Effector memory CD8-positive, alpha-beta T cell (primary cell): ENCODE results near the gene HDAC3.
A peak's percentile ranks its signal among the peaks of the same experiment; 100 is the strongest.
"Not testable (repeated sequence)": the region's sequence is repeated elsewhere in the genome, so short reads cannot be mapped to it uniquely, and the experiment has no call there.

Source experiments
- ATAC-seq: fragments of 150-1000 bp; cut with Tn5 transposase; replicated peaks from 2 replicates; pipeline ENCODE4 v1.10.0; 2021; ENCODE audit warnings: mild to moderate bottlenecking, moderate library complexity
- DNase-seq, 3 experiments: peaks; one replicate each; pipeline ENCODE4 v3.0.0; 2021
- H3K27ac Mint-ChIP-seq, 2 donors: one replicate each; pipeline ENCODE4 v1.8.0; 2022; ENCODE audit warnings: mild to moderate bottlenecking in 2 of 2, mixed read lengths in 2 of 2, moderate library complexity in 2 of 2
- H3K27me3 Mint-ChIP-seq, 2 donors: one replicate each; pipeline ENCODE4 v1.8.0; 2022; ENCODE audit warnings: mixed read lengths in 2 of 2
- H3K36me3 Mint-ChIP-seq: one replicate; pipeline ENCODE4 v1.8.0; 2022; ENCODE audit warnings: mild to moderate bottlenecking, moderate library complexity, mixed read lengths; ENCODE audit not compliant: insufficient read depth
- H3K4me1 Mint-ChIP-seq, 2 donors: one replicate each; pipeline ENCODE4 v1.8.0; 2022; ENCODE audit warnings: low read depth in 2 of 2, mixed read lengths in 2 of 2
- H3K4me3 Mint-ChIP-seq, 2 donors: one replicate each; pipeline ENCODE4 v1.8.0; 2022; ENCODE audit warnings: mild to moderate bottlenecking in 2 of 2, mixed read lengths in 2 of 2, moderate library complexity in 2 of 2
- H3K9me3 Mint-ChIP-seq, 2 donors: one replicate each; pipeline ENCODE4 v1.8.0; 2022; ENCODE audit warnings: mixed read lengths in 2 of 2

The HDAC3 gene

GRCh38 chr5:141618030-141618803 lies 18.4 kb downstream of the HDAC3 start:
- DNase-seq (peak; percentile 29 to 51 (median 40)), ATAC-seq (peak; percentile 47)
- peak overlapping the region; percentile 92 to 94 for H3K27ac Mint-ChIP-seq
- no peaks in the 10 kb centered on the region for H3K27me3 Mint-ChIP-seq
- peak overlapping the region; percentile 92 to 99 for H3K4me3 Mint-ChIP-seq
- H3K4me1 Mint-ChIP-seq: peaks cover 28 to 41% of the 10 kb centered on the region in 2 donors
- no peaks in the 10 kb centered on the region for H3K9me3 Mint-ChIP-seq
- H3K36me3 Mint-ChIP-seq: peaks cover 42% of the 10 kb centered on the region

GRCh38 chr5:141617682-141618029 lies 19.0 kb downstream of the HDAC3 start:
- DNase-seq (no peak), ATAC-seq (no peak)
- peak overlapping the region; percentile 92 to 99 for H3K4me3 Mint-ChIP-seq
- no peaks in the 10 kb centered on the region for H3K9me3 Mint-ChIP-seq
- H3K27ac Mint-ChIP-seq: peak overlapping the region; percentile 92 to 94
- peaks cover 33 to 47% of the 10 kb centered on the region in 2 donors for H3K4me1 Mint-ChIP-seq
- H3K36me3 Mint-ChIP-seq: peaks cover 39% of the 10 kb centered on the region
- no peaks in the 10 kb centered on the region for H3K27me3 Mint-ChIP-seq

DNA sequence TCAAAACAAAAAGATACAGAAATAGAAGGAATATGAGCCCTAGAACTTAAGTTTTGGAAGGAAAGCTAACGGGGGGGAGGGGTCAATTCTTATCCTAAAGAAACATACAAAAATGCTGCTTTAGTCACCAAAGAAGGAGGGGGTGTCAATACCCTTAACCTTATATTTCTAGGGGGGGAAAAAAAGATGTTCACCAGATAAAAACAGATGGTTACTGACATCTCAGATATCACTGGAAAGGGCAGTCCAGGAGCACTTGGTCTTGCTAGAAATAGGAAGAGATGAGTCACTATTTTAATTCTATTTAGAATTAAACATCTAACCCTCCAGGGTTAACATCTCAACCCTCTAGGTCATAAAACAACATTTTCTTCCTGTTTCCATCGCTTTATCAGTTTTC lies 19.5 kb downstream of the HDAC3 start:
- Mint-ChIP-seq H3K27ac (peak overlapping the region; percentile 92 to 94), H3K4me3 (peak overlapping the region; percentile 92 to 99), H3K27me3 (no peaks in the 10 kb centered on the region), H3K36me3 (peaks cover 37% of the 10 kb centered on the region), H3K4me1 (peaks cover 37 to 51% of the 10 kb centered on the region in 2 donors), H3K9me3 (no peaks in the 10 kb centered on the region)
- ATAC-seq (no peak), DNase-seq (no peak)

DNA sequence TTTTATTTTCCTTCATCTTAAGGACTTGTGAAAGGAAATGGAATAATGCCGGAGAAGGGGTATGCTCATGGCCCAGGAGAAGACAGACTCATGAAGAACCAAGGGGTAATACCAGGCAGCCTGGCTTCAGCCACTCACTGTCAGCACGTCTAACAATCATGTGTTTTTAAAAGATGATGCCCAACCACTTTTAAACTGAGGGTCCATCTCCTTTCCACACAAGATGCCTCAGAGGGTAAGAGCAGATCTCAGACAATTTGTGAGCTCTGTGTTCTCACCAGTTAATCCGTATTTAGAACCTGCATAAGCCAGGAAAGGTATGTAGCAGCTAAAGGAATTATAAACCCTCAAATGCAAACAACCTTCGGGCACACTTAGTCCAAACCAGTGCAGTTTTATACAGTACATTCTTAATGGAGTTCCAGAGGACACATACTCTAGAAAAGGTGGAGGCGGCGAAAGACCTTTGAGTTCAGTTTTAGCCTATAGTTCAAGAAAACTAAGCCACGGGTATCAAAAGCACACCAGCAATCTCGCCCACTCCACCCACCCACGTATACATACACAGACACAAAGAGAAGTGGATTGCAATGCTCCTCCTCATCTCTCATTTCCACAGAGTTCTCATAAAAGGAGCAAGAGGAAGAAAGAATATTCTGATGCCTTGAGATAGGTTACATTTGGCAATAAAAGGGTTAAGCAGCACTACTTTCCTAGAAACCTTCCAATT lies 20.5 kb downstream of the HDAC3 start:
- no peak for DNase-seq
- no peak for ATAC-seq
- H3K4me3 Mint-ChIP-seq: peak overlapping the region; percentile 92 to 99
- H3K27me3 Mint-ChIP-seq: no peaks in the 10 kb centered on the region
- H3K4me1 Mint-ChIP-seq: peaks cover 42 to 59% of the 10 kb centered on the region in 2 donors
- H3K36me3 Mint-ChIP-seq: peaks cover 39% of the 10 kb centered on the region
- H3K9me3 Mint-ChIP-seq: no peaks in the 10 kb centered on the region
- peak overlapping the region; percentile 92 to 94 for H3K27ac Mint-ChIP-seq

DNA sequence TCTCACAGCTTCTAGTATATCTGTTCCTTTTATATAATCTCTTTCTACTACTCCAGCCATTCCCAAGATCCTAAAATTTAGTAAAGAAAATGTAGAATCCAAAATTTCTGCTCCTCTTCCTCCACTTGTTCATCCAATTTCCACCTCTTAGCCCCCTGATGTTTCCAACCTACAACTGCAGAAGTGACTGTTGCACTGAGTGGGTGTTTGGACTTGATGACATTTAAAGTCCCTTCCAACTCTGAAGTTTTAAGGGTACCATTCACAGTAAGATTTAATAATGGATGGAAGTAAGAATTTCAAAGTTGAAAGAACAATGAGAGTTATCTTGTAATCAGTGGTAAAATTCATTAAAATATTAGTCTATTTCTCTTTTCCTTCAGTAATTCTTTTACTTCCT lies 23.3 kb downstream of the HDAC3 start:
- Mint-ChIP-seq H3K27ac (peak overlapping the region; percentile 20 to 50), H3K9me3 (no peaks in the 10 kb centered on the region), H3K4me1 (peaks cover 51 to 73% of the 10 kb centered on the region in 2 donors), H3K4me3 (peak overlapping the region; percentile 11 to 57), H3K27me3 (no peaks in the 10 kb centered on the region), H3K36me3 (peaks cover 50% of the 10 kb centered on the region)
- ATAC-seq: no peak
- no peak for DNase-seq

DNA sequence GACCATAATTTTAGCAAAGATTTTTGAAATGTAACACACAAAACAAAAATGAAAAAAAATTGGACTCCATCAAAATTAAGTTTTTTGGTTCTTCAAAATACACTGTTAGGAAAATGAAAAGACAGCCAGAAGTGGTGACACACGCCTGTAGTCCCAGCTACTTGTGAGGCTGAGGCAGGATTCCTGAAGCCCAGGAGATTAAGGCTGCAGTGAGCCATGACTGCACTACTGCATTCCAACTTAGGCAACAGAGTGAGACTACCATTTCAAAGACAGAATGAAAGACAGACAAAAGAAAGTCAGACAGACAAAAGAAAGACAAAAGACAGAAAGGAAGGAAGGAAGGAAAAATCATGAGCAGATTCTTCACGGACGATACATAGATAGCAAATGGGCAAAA lies 25.4 kb downstream of the HDAC3 start:
- peaks cover 50 to 70% of the 10 kb centered on the region in 2 donors for H3K4me1 Mint-ChIP-seq
- H3K9me3 Mint-ChIP-seq: no peaks in the 10 kb centered on the region
- no peaks in the 10 kb centered on the region for H3K27me3 Mint-ChIP-seq
- no peak for ATAC-seq
- no peak for DNase-seq
- peaks cover 53% of the 10 kb centered on the region for H3K36me3 Mint-ChIP-seq
- peak overlapping the region; percentile 41 to 47 for H3K4me3 Mint-ChIP-seq
- peak overlapping the region in 1 of 2 donors; percentile 83 for H3K27ac Mint-ChIP-seq

GRCh38 chr5:141609921-141610320 lies 26.7 kb downstream of the HDAC3 start:
- H3K27me3 Mint-ChIP-seq, DNase-seq, ATAC-seq, H3K9me3 Mint-ChIP-seq: not testable (repeated sequence)
- Mint-ChIP-seq H3K4me1 (peaks cover 52 to 73% of the 10 kb centered on the region in 2 donors), H3K27ac (peak overlapping the region; percentile 76 to 83), H3K4me3 (peak overlapping the region; percentile 41 to 71), H3K36me3 (peaks cover 61% of the 10 kb centered on the region)

DNA sequence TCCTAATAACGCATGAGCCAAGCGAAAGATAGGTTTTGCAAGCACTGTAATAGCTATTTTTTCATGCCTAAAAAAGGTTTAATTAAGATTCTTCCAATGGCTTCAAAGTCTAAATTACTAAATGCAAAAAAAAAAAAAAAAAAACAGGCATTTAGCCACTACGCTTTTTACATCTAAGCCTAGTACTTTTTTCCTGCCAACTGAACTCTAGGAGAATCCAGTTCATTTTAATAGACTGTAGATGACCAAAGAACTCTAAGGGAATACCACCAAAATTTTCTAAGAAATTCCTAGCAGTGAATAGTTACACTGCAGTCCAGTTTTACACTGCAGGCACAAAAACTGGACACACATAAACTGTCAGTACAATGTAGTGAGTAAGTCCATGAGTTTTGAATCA lies 27.6 kb downstream of the HDAC3 start:
- no peaks in the 10 kb centered on the region for H3K27me3 Mint-ChIP-seq
- H3K4me3 Mint-ChIP-seq: peak overlapping the region; percentile 10 to 71
- H3K36me3 Mint-ChIP-seq: peaks cover 52% of the 10 kb centered on the region
- DNase-seq (no peak), ATAC-seq (no peak)
- peak overlapping the region; percentile 88 to 90 for H3K27ac Mint-ChIP-seq
- H3K9me3 Mint-ChIP-seq: no peaks in the 10 kb centered on the region
- H3K4me1 Mint-ChIP-seq: peaks cover 57 to 74% of the 10 kb centered on the region in 2 donors

DNA sequence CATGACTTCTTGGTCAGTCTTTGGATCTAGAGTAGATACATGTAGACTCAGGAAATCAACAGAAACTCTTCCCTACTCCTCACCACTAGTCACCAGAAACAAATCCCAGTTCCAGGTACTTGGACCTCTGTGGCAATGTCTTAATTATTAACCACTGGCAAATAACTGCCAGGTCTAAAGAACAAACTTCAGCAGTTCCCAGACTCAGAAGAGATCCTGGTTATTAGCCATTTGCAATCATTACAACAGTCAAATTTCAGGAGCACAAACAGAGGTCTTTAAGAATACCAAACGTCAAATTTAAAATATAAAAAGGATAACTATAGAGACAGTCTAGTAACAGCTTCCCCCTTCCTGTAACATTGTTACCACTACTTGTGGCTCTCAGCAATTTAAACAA lies 28.1 kb downstream of the HDAC3 start:
- Mint-ChIP-seq H3K36me3 (peaks cover 48% of the 10 kb centered on the region), H3K27me3 (no peaks in the 10 kb centered on the region)

DNA sequence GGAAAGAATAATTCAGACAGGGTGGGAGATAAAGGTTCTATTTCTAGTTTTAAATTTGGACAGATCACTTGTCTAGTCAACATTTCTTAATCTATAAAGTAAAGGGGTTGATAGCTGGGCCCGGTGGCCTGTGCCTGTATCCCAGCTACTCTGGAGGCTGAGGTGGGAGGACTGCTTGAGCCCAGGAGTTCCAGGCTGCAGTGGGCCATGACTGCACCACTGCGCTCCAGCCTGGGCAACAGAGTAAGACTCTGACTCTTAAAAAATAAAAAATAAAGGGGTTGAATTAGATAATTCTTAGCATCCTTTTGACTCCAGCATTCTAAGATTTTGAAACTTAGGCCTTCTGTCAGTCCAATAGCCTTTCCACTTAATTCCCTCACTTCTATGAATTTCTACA lies 28.6 kb downstream of the HDAC3 start:
- no peaks in the 10 kb centered on the region for H3K27me3 Mint-ChIP-seq
- ATAC-seq: no peak
- no peaks in the 10 kb centered on the region for H3K9me3 Mint-ChIP-seq
- peaks cover 43% of the 10 kb centered on the region for H3K36me3 Mint-ChIP-seq
- H3K4me1 Mint-ChIP-seq: peaks cover 57 to 74% of the 10 kb centered on the region in 2 donors
- peak overlapping the region; percentile 88 to 90 for H3K27ac Mint-ChIP-seq
- H3K4me3 Mint-ChIP-seq: peak overlapping the region; percentile 71 to 77
- no peak for DNase-seq

More for the DNA sequence above, 28.1 kb downstream of the HDAC3 start:
- H3K9me3 Mint-ChIP-seq: no peaks in the 10 kb centered on the region
- ATAC-seq: no peak
- H3K4me1 Mint-ChIP-seq: peaks cover 61 to 75% of the 10 kb centered on the region in 2 donors
- peak overlapping the region; percentile 71 to 77 for H3K4me3 Mint-ChIP-seq
- DNase-seq: no peak
- peak overlapping the region; percentile 88 to 90 for H3K27ac Mint-ChIP-seq

GRCh38 chr5:141605523-141606277 lies 30.9 kb downstream of the HDAC3 start:
- peaks cover 29% of the 10 kb centered on the region for H3K36me3 Mint-ChIP-seq
- H3K4me1 Mint-ChIP-seq: peaks cover 55 to 67% of the 10 kb centered on the region in 2 donors
- H3K27me3 Mint-ChIP-seq: no peaks in the 10 kb centered on the region
- peak; percentile 66 to 73 (median 66) for DNase-seq
- peak overlapping the region; percentile 88 to 90 for H3K27ac Mint-ChIP-seq
- no peaks in the 10 kb centered on the region for H3K9me3 Mint-ChIP-seq
- peak; percentile 97 for ATAC-seq
- H3K4me3 Mint-ChIP-seq: peak overlapping the region; percentile 71 to 77

DNA sequence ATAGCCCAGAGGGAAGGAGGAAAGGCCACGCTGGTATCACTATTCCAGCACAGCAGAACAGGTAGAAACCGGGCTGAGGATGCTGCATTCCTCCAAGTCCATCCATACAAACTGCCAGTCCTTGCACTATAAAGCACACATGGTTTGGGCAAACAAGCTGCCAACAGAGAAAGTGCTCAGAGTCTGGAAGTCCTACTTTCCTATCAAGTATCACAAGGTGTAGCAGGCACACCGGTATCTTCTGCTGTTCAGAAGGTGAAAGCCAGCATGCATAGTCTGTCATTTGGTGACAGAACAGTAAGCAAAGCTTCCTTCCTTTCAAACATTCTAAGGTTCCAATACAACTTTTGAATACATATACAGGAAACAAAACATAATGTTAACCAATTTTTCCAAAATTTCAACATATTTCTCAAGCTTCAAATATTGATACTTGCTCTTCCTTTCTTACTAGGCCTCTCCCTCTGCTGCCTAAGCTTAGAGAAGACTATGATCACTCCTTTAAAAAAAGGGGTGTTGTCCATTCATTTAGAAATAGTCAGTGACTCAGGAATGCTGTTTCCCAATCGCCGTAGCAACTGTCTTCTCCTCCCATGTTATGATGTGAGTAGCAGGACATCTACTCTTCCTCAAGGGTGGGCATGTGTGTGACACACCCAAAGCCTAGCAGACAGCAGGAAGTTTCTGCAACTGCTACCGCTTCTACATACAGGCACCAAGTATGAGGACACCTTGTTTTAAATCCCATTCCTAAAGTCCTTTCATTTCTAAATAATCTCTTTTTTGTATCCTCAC lies 32.5 kb downstream of the HDAC3 start:
- peak overlapping the region; percentile 67 to 76 for H3K4me3 Mint-ChIP-seq
- H3K27me3 Mint-ChIP-seq: no peaks in the 10 kb centered on the region
- peak overlapping the region; percentile 88 to 90 for H3K27ac Mint-ChIP-seq
- ATAC-seq (no peak), DNase-seq (no peak)
- peaks cover 60 to 70% of the 10 kb centered on the region in 2 donors for H3K4me1 Mint-ChIP-seq
- peaks cover 23% of the 10 kb centered on the region for H3K36me3 Mint-ChIP-seq
- H3K9me3 Mint-ChIP-seq: no peaks in the 10 kb centered on the region
